Measurements from ENCODE around the gene PPP1R14C.

PPP1R14C gene

GRCh38 chr6:150209415-150209814 is 66.6 kb downstream of the PPP1R14C start:
- no peak overlapping the region for H3K4me3 ChIP-seq (ENCODE audit: low read depth, low read length)
- ChIA-PET POLR2A (interaction anchor here (0.6 kb wide), 2 partner anchors 22 to 217 kb away, joined by 3 read pairs; no protein-coding TSS in a partner anchor), CTCF (interaction anchor here (1.2 kb wide), 1 partner anchor 127 kb away, joined by 3 read pairs; no protein-coding TSS in a partner anchor)
- no peak for DNase-seq (ENCODE audit: low read depth, low spot score)
- TF ChIP-seq CTCF (IDR thresholded peaks at IDR 0.05; ENCODE audit: insufficient read depth, low read length, missing control alignments), result no peak

- no peak for TF ChIP-seq CTCF (IDR thresholded peaks at IDR 0.05; ENCODE audit: insufficient read depth, low read length, missing control alignments)
- no peak overlapping the region for H3K4me3 ChIP-seq (ENCODE audit: low read depth, low read length)
- CTCF ChIA-PET, result interaction anchor here (1.0 to 1.6 kb wide), 2 partner anchors 10 to 130 kb away, joined by 3 to 5 read pairs; no protein-coding TSS in a partner anchor
- no peak for DNase-seq (ENCODE audit: low read depth, low spot score)
- POLR2A ChIA-PET, result no interaction called here
These were observed 69.1 kb downstream of the PPP1R14C start for GRCh38 chr6:150211700-150212511.

GRCh38 chr6:150212778-150213177 is 69.9 kb downstream of the PPP1R14C start:
- ChIA-PET CTCF (interaction anchor here (1.0 to 1.9 kb wide), 3 partner anchors 11 to 132 kb away, joined by 5 to 6 read pairs (median 5); no protein-coding TSS in a partner anchor), POLR2A (no interaction called here)
- DNase-seq (ENCODE audit: low read depth, low spot score), result no peak
- no peak for TF ChIP-seq CTCF (IDR thresholded peaks at IDR 0.05; ENCODE audit: insufficient read depth, low read length, missing control alignments)
- no peak overlapping the region for H3K4me3 ChIP-seq (ENCODE audit: low read depth, low read length)

GRCh38 chr6:150213301-150213700 is 70.5 kb downstream of the PPP1R14C start:
- no peak overlapping the region for H3K4me3 ChIP-seq (ENCODE audit: low read depth, low read length)
- no peak for DNase-seq (ENCODE audit: low read depth, low spot score)
- ChIA-PET POLR2A (no interaction called here), CTCF (interaction anchor here (1.0 to 1.9 kb wide), 2 partner anchors 18 to 132 kb away, joined by 5 to 6 read pairs; no protein-coding TSS in a partner anchor)
- no peak for TF ChIP-seq CTCF (IDR thresholded peaks at IDR 0.05; ENCODE audit: insufficient read depth, low read length, missing control alignments)

GRCh38 chr6:150214310-150214709 is 71.5 kb downstream of the PPP1R14C start:
- no peak for DNase-seq (ENCODE audit: low read depth, low spot score)
- POLR2A ChIA-PET, result no interaction called here
- no peak for TF ChIP-seq CTCF (IDR thresholded peaks at IDR 0.05; ENCODE audit: insufficient read depth, low read length, missing control alignments)
- CTCF ChIA-PET, result interaction anchor here (1.9 kb wide), 1 partner anchor 17 kb away, joined by 5 read pairs; no protein-coding TSS in a partner anchor
- no peak overlapping the region for H3K4me3 ChIP-seq (ENCODE audit: low read depth, low read length)
